GM21576 (cell line): ENCODE data around the gene CYTH4.

Experiments used
- ATAC-seq: cut with Tn5 transposase; IDR thresholded peaks from one replicate; pipeline ENCODE4 v1.9.1; 2021; ENCODE audit warnings: mild to moderate bottlenecking, moderate library complexity; ENCODE audit not compliant: unreplicated experiment

The CYTH4 gene

GRCh38 chr22:37269936-37270678 is 12.2 kb upstream of the CYTH4 start:
- no peak for ATAC-seq

GRCh38 chr22:37270928-37271650 is 11.2 kb upstream of the CYTH4 start:
- ATAC-seq, result no peak

GRCh38 chr22:37273126-37273845 is 9.0 kb upstream of the CYTH4 start:
- ATAC-seq, result no peak

- no peak for ATAC-seq
Measured at GRCh38 chr22:37273846-37274225, 8.5 kb upstream of the CYTH4 start.

- ATAC-seq, result no peak
Measured at GRCh38 chr22:37274380-37274862, 7.9 kb upstream of the CYTH4 start.

- ATAC-seq, result no peak
Measured at GRCh38 chr22:37275134-37275533, 7.2 kb upstream of the CYTH4 start.

GRCh38 chr22:37275622-37276021 is 6.7 kb upstream of the CYTH4 start:
- no peak for ATAC-seq

GRCh38 chr22:37276776-37277175 is 5.5 kb upstream of the CYTH4 start:
- no peak for ATAC-seq

- no peak for ATAC-seq
Measured at GRCh38 chr22:37277384-37277783, 4.9 kb upstream of the CYTH4 start.

GRCh38 chr22:37278261-37278660 is 4.0 kb upstream of the CYTH4 start:
- ATAC-seq, result no peak

- no peak for ATAC-seq
Measured at GRCh38 chr22:37279331-37280181, 2.8 kb upstream of the CYTH4 start.

GRCh38 chr22:37280718-37281117 is 1.6 kb upstream of the CYTH4 start:
- ATAC-seq, result no peak

- no peak for ATAC-seq
Measured at GRCh38 chr22:37281195-37281594, 1.1 kb upstream of the CYTH4 start.

GRCh38 chr22:37281646-37282384 is 493 bp upstream of the CYTH4 start:
- ATAC-seq, result no peak

GRCh38 chr22:37283393-37283937 is 1.2 kb downstream of the CYTH4 start:
- ATAC-seq, result no peak

GRCh38 chr22:37284126-37284804 is 2.0 kb downstream of the CYTH4 start:
- no peak for ATAC-seq

- no peak for ATAC-seq
Measured at GRCh38 chr22:37284805-37285355, 2.6 kb downstream of the CYTH4 start.

GRCh38 chr22:37285937-37286336 is 3.6 kb downstream of the CYTH4 start:
- no peak for ATAC-seq

GRCh38 chr22:37287550-37287951 is 5.2 kb downstream of the CYTH4 start:
- no peak for ATAC-seq
